ENCODE data around the gene KNDC1. TPM values are rescaled to one million over a fixed set of nuclear protein-coding genes. Genes with fewer than 3 reads are reported as not detected.

KNDC1 gene
- total and polyA plus RNA-seq, 10 of the 15 experiments (the other 5 are each of a cell fraction or from before 2014, with no cell fraction given): 0.03 to 0.11 (median 0.05) TPM; not detected in 7

- TF ChIP-seq PBX3 (IDR thresholded peaks at IDR 0.05; ENCODE audit: insufficient replicate concordance, low read depth, low read length): no peak
- TF ChIP-seq TCF3 (IDR thresholded peaks at IDR 0.05; ENCODE audit: borderline replicate concordance, insufficient read depth, low read depth, low read length): no peak
- no peak for TF ChIP-seq HDAC6 (IDR thresholded peaks at IDR 0.05; ENCODE audit: unreplicated experiment)
Observed at GRCh38 chr10:133182190-133182589, 22.2 kb downstream of the KNDC1 start (continued).

GRCh38 chr10:133182791-133183645, 23.0 kb downstream of the KNDC1 start:
- RAD21 ChIA-PET (ENCODE audit: unreplicated experiment): no interaction called here
- Histone ChIP-seq H3K36me3 (ENCODE audit: control insufficient read depth in 2 of 2, insufficient read depth in 2 of 2, low read length in 1 of 2) (no peaks in the 10 kb centered on the region), H3K9me3 (replicated peaks; ENCODE audit: control insufficient read depth, insufficient read depth, low read length) (no peaks in the 10 kb centered on the region; the same call in 2 of the 3 replicates), H3K27me3 (replicated peaks in 1 of 2; ENCODE audit: control insufficient read depth in 2 of 2, insufficient read depth in 2 of 2, low read length in 1 of 2) (no peaks in the 10 kb centered on the region), H3K27ac (ENCODE audit: control insufficient read depth, insufficient read depth) (no peak overlapping the region), H3K4me2 (ENCODE audit: control insufficient read depth, insufficient read depth) (no peak overlapping the region), H3K79me2 (ENCODE audit: control insufficient read depth, insufficient read depth, low read length) (no peaks in the 10 kb centered on the region), H2AFZ (ENCODE audit: control insufficient read depth, low read depth, low read length) (no peak overlapping the region), H3K9ac (ENCODE audit: control insufficient read depth, insufficient read depth, low read length) (no peak overlapping the region), H3K4me1 (ENCODE audit: control insufficient read depth, insufficient read depth, low read length) (no peaks in the 10 kb centered on the region), H4K20me1 (ENCODE audit: control insufficient read depth, insufficient read depth) (no peaks in the 10 kb centered on the region), H3K4me3 (no peak overlapping the region)
- in situ Hi-C loops (cut with MboI) (no loop called here), intact Hi-C loops (cut with micrococcal nuclease; ENCODE audit: unreplicated experiment) (no loop called here)
- CTCF ChIA-PET: no interaction called here
- no peak for FAIRE-seq
- no peak for ATAC-seq
- SMC1A ChIA-PET (ENCODE audit: uncharacterized antibody, unreplicated experiment): no interaction called here
- BruUV-seq (replicated peaks): no TSS peak
- TF ChIP-seq MLLT1 (IDR thresholded peaks at IDR 0.05): no peak
- TF ChIP-seq ZBED1 (IDR thresholded peaks at IDR 0.05; ENCODE audit: borderline replicate concordance): no peak
- TF ChIP-seq RB1 (IDR thresholded peaks at IDR 0.05; ENCODE audit: borderline replicate concordance): no peak
- DNase-seq (ENCODE audit: low read depth, low spot score): no peak
- 78% methylated on average over 54 of the region's 66 CpGs for WGBS (ENCODE audit: insufficient coverage, insufficient replicate concordance, low lambda C conversion rate, missing lambda C conversion rate)
- POLR2A ChIA-PET: no interaction called here
